GM12878 (cell line): Measurements from ENCODE around the gene SYNRG. TPM values are rescaled to one million over a fixed set of nuclear protein-coding genes. Genes with fewer than 3 reads are reported as not detected.

Source experiments
- ATAC-seq: fragments of 200-7000 bp; cut with Tn5 transposase; 3 replicates; pipeline ENCODE4 v1.9.1; 2020; ENCODE audit warnings: mild to moderate bottlenecking, moderate library complexity
- BruUV-seq: library from RNA; stranded (reverse); fragments of 400-500 nt; replicated peaks from 2 replicates; lab custom pipeline; 2021; lab: Mats Ljungman, UMichigan
- CTCF ChIA-PET: fragments of 300-600 bp; sonication (Branson Sonifier 250); formaldehyde crosslinking; extraction: SDS; loops from one replicate; lab custom pipeline; 2021; ENCODE audit warnings: inconsistent platforms; lab: Yijun Ruan, JAX
- POLR2A ChIA-PET: fragments of 350-600 bp; formaldehyde crosslinking; extraction: SDS; loops from one replicate; lab custom pipeline; 2021; ENCODE audit warnings: inconsistent platforms; lab: Charles Lee
- RAD21 ChIA-PET: fragments of 300-600 bp; sonication (Branson Sonifier 250); formaldehyde crosslinking; loops from one replicate; lab custom pipeline; 2023; ENCODE audit warnings: antibody characterized with exemption; ENCODE audit not compliant: unreplicated experiment; lab: Charles Lee
- SMC1A ChIA-PET: fragments of 300-600 bp; sonication (Branson Sonifier 250); formaldehyde crosslinking; loops from one replicate; lab custom pipeline; 2023; ENCODE audit not compliant: unreplicated experiment, uncharacterized antibody; lab: Charles Lee
- DNase-seq: peaks from one replicate; pipeline ENCODE4 v3.0.0-alpha.2; 2011; ENCODE audit warnings: low read depth, low spot score
- FAIRE-seq: peaks from 3 replicates; lab custom pipeline; 2011; peaks lifted over from hg19 to GRCh38; lab: Jason Lieb, UNC
- H2AFZ ChIP-seq: 2 replicates; pipeline ENCODE4 v1.6.0; 2011; ENCODE audit warnings: low read depth, low read length, control low read depth; ENCODE audit not compliant: control insufficient read depth
- H3K27ac ChIP-seq: 2 replicates; pipeline ENCODE4 v1.5.1; 2011; ENCODE audit warnings: control low read depth; ENCODE audit not compliant: control insufficient read depth, insufficient read depth
- H3K27me3 ChIP-seq, 2 experiments: replicated peaks in 1 of 2; 2 replicates each; pipeline versions ENCODE4 v1.6.0 to v1.6.1; 2011; ENCODE audit warnings: low read length in 1 of 2; ENCODE audit not compliant: control insufficient read depth in 2 of 2, insufficient read depth in 2 of 2
- H3K36me3 ChIP-seq, 2 experiments: 2 replicates each; pipeline ENCODE4 v1.5.1; 2011; ENCODE audit warnings: low read length in 1 of 2; ENCODE audit not compliant: control insufficient read depth in 2 of 2, insufficient read depth in 2 of 2
- H3K4me1 ChIP-seq: 2 replicates; pipeline ENCODE4 v1.6.1; 2011; ENCODE audit warnings: mild to moderate bottlenecking, low read length, moderate library complexity, mixed read lengths; ENCODE audit not compliant: control insufficient read depth, insufficient read depth
- H3K4me2 ChIP-seq: 2 replicates; pipeline ENCODE4 v1.6.0; 2011; ENCODE audit warnings: control low read depth; ENCODE audit not compliant: control insufficient read depth, insufficient read depth
- H3K4me3 ChIP-seq: fragments of 200-600 bp; sonication (generic); 2 replicates; pipeline ENCODE4 v1.5.1; 2016
- H3K79me2 ChIP-seq: 2 replicates; pipeline ENCODE4 v1.6.0; 2011; ENCODE audit warnings: low read length; ENCODE audit not compliant: control insufficient read depth, insufficient read depth
- H3K9ac ChIP-seq: 2 replicates; pipeline ENCODE4 v1.8.0; 2011; ENCODE audit warnings: low read length, control low read depth, mixed read lengths; ENCODE audit not compliant: control insufficient read depth, insufficient read depth
- H3K9me3 ChIP-seq: replicated peaks from 3 replicates; pipeline ENCODE4 v1.5.1; 2011; ENCODE audit warnings: mild to moderate bottlenecking, low read length; ENCODE audit not compliant: control insufficient read depth, insufficient read depth
- H4K20me1 ChIP-seq: 2 replicates; pipeline ENCODE4 v1.6.0; 2011; ENCODE audit not compliant: control insufficient read depth, insufficient read depth
- BHLHE40 ChIP-seq, 2 experiments: fragments of 450-650 bp in 1 of 2; IDR thresholded peaks; 2 replicates each; pipeline ENCODE4 v1.6.1; 2011 to 2017; ENCODE audit warnings: low read depth in 2 of 2, borderline replicate concordance in 1 of 2, improper control_type of control experiment in 1 of 2, low read length in 1 of 2, mild to moderate bottlenecking in 1 of 2
- CBX5 ChIP-seq: sonication (generic); IDR thresholded peaks from 2 replicates; pipeline ENCODE4 v1.6.1; 2016; ENCODE audit warnings: low read depth, moderate library complexity, mild to moderate bottlenecking, inconsistent platforms
- CREM ChIP-seq: IDR thresholded peaks from 2 replicates; pipeline ENCODE4 v1.6.1; 2014; ENCODE audit warnings: antibody characterized with exemption, low read depth
- E4F1 ChIP-seq: fragments of 450-650 bp; IDR thresholded peaks from 2 replicates; pipeline ENCODE4 v1.6.1; 2018; ENCODE audit warnings: borderline replicate concordance, mild to moderate bottlenecking; ENCODE audit not compliant: partially characterized antibody
- GATAD2B ChIP-seq: fragments of 450-650 bp; conservative IDR thresholded peaks from 2 replicates; pipeline ENCODE4 v1.6.1; 2017; ENCODE audit warnings: low read depth, mild to moderate bottlenecking, moderate library complexity
- HDAC2 ChIP-seq: fragments of 200-600 bp; sonication (generic); IDR thresholded peaks from 2 replicates; pipeline ENCODE4 v1.6.1; 2017
- KAT2A ChIP-seq: conservative IDR thresholded peaks from 2 replicates; pipeline ENCODE4 v1.6.1; 2011; ENCODE audit warnings: low read depth, low read length; ENCODE audit not compliant: control insufficient read depth
- KDM1A ChIP-seq: fragments of 200-600 bp; sonication (generic); IDR thresholded peaks from 2 replicates; pipeline ENCODE4 v1.6.1; 2016; ENCODE audit warnings: borderline replicate concordance
- MEF2B ChIP-seq: fragments of 450-650 bp; IDR thresholded peaks from 2 replicates; pipeline ENCODE4 v1.6.1; 2018; ENCODE audit warnings: mild to moderate bottlenecking, moderate library complexity; ENCODE audit not compliant: partially characterized antibody, poor library complexity, severe bottlenecking
- MYC ChIP-seq: IDR thresholded peaks from 2 replicates; pipeline ENCODE4 v1.6.1; 2011; ENCODE audit warnings: mild to moderate bottlenecking, low read length, moderate library complexity, inconsistent platforms; ENCODE audit not compliant: insufficient read depth, insufficient replicate concordance, insufficient read length, severe bottlenecking
- NBN ChIP-seq: fragments of 450-650 bp; IDR thresholded peaks from 2 replicates; pipeline ENCODE4 v1.6.1; 2016
- NR2C1 ChIP-seq: fragments of 450-650 bp; IDR thresholded peaks from 2 replicates; pipeline ENCODE4 v1.6.1; 2017; ENCODE audit warnings: antibody characterized with exemption, mild to moderate bottlenecking, moderate library complexity
- RAD51 ChIP-seq: fragments of 450-650 bp; IDR thresholded peaks from 2 replicates; pipeline ENCODE4 v1.6.1; 2016; ENCODE audit warnings: moderate library complexity, mild to moderate bottlenecking, inconsistent platforms
- RBBP5 ChIP-seq: fragments of 200-600 bp; sonication (generic); conservative IDR thresholded peaks from 2 replicates; pipeline ENCODE4 v1.6.1; 2016
- SKIL ChIP-seq: fragments of 450-650 bp; IDR thresholded peaks from 2 replicates; pipeline ENCODE4 v1.6.1; 2017; ENCODE audit warnings: mild to moderate bottlenecking, low read depth, inconsistent platforms; ENCODE audit not compliant: poor library complexity, severe bottlenecking
- TARDBP ChIP-seq: IDR thresholded peaks from 2 replicates; pipeline ENCODE4 v1.6.1; 2016; ENCODE audit warnings: borderline replicate concordance
- WGBS: methylation state at CpG from one replicate; pipeline ENCODE4 v1.1.6; 2016; ENCODE audit warnings: low lambda C conversion rate; ENCODE audit not compliant: insufficient replicate concordance, insufficient coverage; ENCODE audit errors: missing lambda C conversion rate; 5-methylcytosine and 5-hydroxymethylcytosine counted together
- in situ Hi-C: fragments of 300-500 bp; cut with MboI; formaldehyde crosslinking; loops from 9 replicates; pipeline ENCODE4 v1.14.3; 2018; ENCODE audit warnings: mixed read lengths
- intact Hi-C: fragments of 100-400 bp; cut with micrococcal nuclease; formaldehyde crosslinking; loops from one replicate; pipeline ENCODE4 v1.14.2; 2022; ENCODE audit not compliant: unreplicated experiment
- polyA plus RNA-seq, 11 experiments: library from polyadenylated mRNA; depleted of rRNA in 4 of 11; unstranded in 6 of 11; stranded (reverse) in 5 of 11; fragments of >200 nt; fragmentation: Nextera tagmentation in 4 of 11; fragmentation: Illumina TruSeq in 1 of 11; extraction: Ambion mirVana in 4 of 11; extraction: Trizol in 1 of 11; gene quantifications; 1 replicate in 1 of 11; 2 replicates in 10 of 11; pipeline versions ENCODE4 v1.2.1 to v1.2.3, GENCODE V29; 2011 to 2016; ENCODE audit warnings: inconsistent platforms in 2 of 11, missing spikeins in 2 of 11, low read depth in 1 of 11
- total RNA-seq, 4 experiments: library from RNA; depleted of rRNA in 3 of 4; stranded (reverse); fragments of >200 nt in 3 of 4; fragmentation: Illumina TruSeq in 1 of 4; extraction: Trizol in 1 of 4; gene quantifications; 2 replicates each; pipeline versions ENCODE4 v1.2.1 to v1.2.3, GENCODE V29; 2013 to 2021

The SYNRG gene
- total and polyA plus RNA-seq, 10 of the 15 experiments (the other 5 are each of a cell fraction or from before 2014, with no cell fraction given), result 5.2 to 40.4 (median 26.7) TPM

GRCh38 chr17:37648555-37648954 lies 39.3 kb upstream of the SYNRG start (continued):
- no peak for TF ChIP-seq CBX5
- no peak for TF ChIP-seq BHLHE40 (IDR thresholded peaks at IDR 0.05; ENCODE audit: borderline replicate concordance in 1 of 2, low read depth in 2 of 2, low read length in 1 of 2)
- no peak for TF ChIP-seq E4F1

GRCh38 chr17:37647856-37648255 lies 38.6 kb upstream of the SYNRG start:
- 40% methylated on average over 1 of the region's 1 CpG for WGBS
- no peaks in the 10 kb centered on the region for H3K4me1 ChIP-seq
- H3K79me2 ChIP-seq, result peaks cover 4% of the 10 kb centered on the region
- ATAC-seq (no peak), FAIRE-seq (no peak), DNase-seq (no peak)
- H3K27me3 ChIP-seq, result no peaks in the 10 kb centered on the region; a peak in 1 of 4 replicates
- H3K4me2 ChIP-seq, result no peak overlapping the region
- intact Hi-C loops (loop anchor here (10.0 kb wide), 1 partner anchor 47 kb away; no protein-coding TSS in a partner anchor), in situ Hi-C loops (loop anchor here (5.0 kb wide), 1 partner anchor 144 kb away; no protein-coding TSS in a partner anchor)
- no TSS peak for BruUV-seq
- no peak overlapping the region for H3K9ac ChIP-seq
- no peak overlapping the region for H3K27ac ChIP-seq
- H3K9me3 ChIP-seq, result no peaks in the 10 kb centered on the region
- no peaks in the 10 kb centered on the region for H4K20me1 ChIP-seq
- no peak for TF ChIP-seq KAT2A
- no peak for TF ChIP-seq E4F1
- TF ChIP-seq NBN, result no peak
- no peak for TF ChIP-seq HDAC2
- no peak for TF ChIP-seq NR2C1
- no peak for TF ChIP-seq MYC
- TF ChIP-seq KDM1A, result no peak
- TF ChIP-seq GATAD2B, result no peak
- TF ChIP-seq RBBP5, result no peak
- no peak for TF ChIP-seq SKIL
- TF ChIP-seq CREM, result no peak
- TF ChIP-seq TARDBP, result no peak
- no peak for TF ChIP-seq MEF2B
- TF ChIP-seq RAD51, result no peak
- H2AFZ ChIP-seq, result no peak overlapping the region
- no peak overlapping the region for H3K4me3 ChIP-seq
- ChIA-PET SMC1A (interaction anchor here (1.0 to 3.0 kb wide), 4 partner anchors 12 to 168 kb away, joined by 4 to 17 read pairs (median 6); no protein-coding TSS in a partner anchor), CTCF (interaction anchor here (0.8 to 3.8 kb wide), 4 partner anchors 9 to 171 kb away, joined by 3 to 38 read pairs (median 6); no protein-coding TSS in a partner anchor), RAD21 (interaction anchor here (0.8 to 2.9 kb wide), 5 partner anchors 132 to 168 kb away, joined by 3 to 12 read pairs (median 3); no protein-coding TSS in a partner anchor), POLR2A (interaction anchor here (0.6 kb wide), 1 partner anchor 1001 kb away, joined by 4 read pairs; no protein-coding TSS in a partner anchor)
- H3K36me3 ChIP-seq, result no peaks in the 10 kb centered on the region
